ENCODE measurements around the gene SLC25A26. TPM values are rescaled to one million over a fixed set of nuclear protein-coding genes. Genes with fewer than 3 reads are reported as not detected.

SLC25A26 gene
- total and polyA plus RNA-seq, 7 experiments from 2014 or later, result 14.1 to 51.3 (median 21.7) TPM

DNA sequence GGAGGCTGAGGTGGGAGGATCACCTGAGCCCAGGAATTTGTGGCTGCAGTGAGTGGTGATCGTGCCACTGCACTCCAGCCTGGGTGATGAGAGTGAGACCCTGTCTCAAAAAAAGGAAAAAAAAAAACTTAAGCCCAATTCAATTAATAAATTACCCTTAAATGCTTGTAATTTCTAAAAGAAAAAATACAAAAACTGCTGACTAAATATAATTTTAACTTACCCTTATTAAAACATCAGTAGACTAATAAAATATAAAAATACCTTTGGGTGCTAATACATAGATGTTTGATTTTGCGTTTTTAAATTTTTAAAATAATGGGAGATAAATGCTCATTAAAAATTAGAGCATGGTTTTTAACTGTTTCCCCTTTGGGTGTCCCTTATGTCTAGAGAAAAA, 17.5 kb upstream of the SLC25A26 start:
- Mint-ChIP-seq H3K36me3 (no peaks in the 10 kb centered on the region), H3K4me1 (peaks cover 0 to 2% (median 0%) of the 10 kb centered on the region in 7 donors), H3K27ac (no peak overlapping the region), H3K9me3 (no peaks in the 10 kb centered on the region), H3K4me3 (no peak overlapping the region), H3K27me3 (peaks cover 7 to 27% (median 21%) of the 10 kb centered on the region in 5 donors)
- Histone ChIP-seq H3K4me1 (ENCODE audit: control insufficient read depth in 2 of 2, insufficient read depth in 2 of 2, low read length in 2 of 2) (no peaks in the 10 kb centered on the region), H3K27ac (ENCODE audit: low read depth, low read length) (no peak overlapping the region), H3K36me3 (ENCODE audit: control insufficient read depth in 2 of 3, insufficient read depth in 3 of 3, low read length in 3 of 3) (no peaks in the 10 kb centered on the region), H3K27me3 (ENCODE audit: control insufficient read depth in 2 of 2, insufficient read depth in 2 of 2, low read length in 2 of 2) (peaks cover 0 to 3% of the 10 kb centered on the region in 2 donors), H3K4me3 (ENCODE audit: low read length) (no peak overlapping the region), H3K9me3 (ENCODE audit: control insufficient read depth in 2 of 3, low read length in 3 of 3) (no peaks in the 10 kb centered on the region)
- ChIA-PET POLR2A (no interaction called here), CTCF (no interaction called here)
- ATAC-seq (no peak), DNase-seq (no peak)
- intact Hi-C loops (cut with micrococcal nuclease), result no loop called here

GRCh38 chr3:66206806-66207205, 14.0 kb upstream of the SLC25A26 start:
- Mint-ChIP-seq H3K27ac (no peak overlapping the region), H3K9me3 (no peaks in the 10 kb centered on the region), H3K27me3 (peaks cover 3 to 14% (median 9%) of the 10 kb centered on the region in 5 donors), H3K4me3 (no peak overlapping the region), H3K4me1 (no peaks in the 10 kb centered on the region), H3K36me3 (no peaks in the 10 kb centered on the region)
- Histone ChIP-seq H3K36me3 (ENCODE audit: control insufficient read depth in 2 of 3, insufficient read depth in 3 of 3, low read length in 3 of 3) (no peaks in the 10 kb centered on the region), H3K4me3 (ENCODE audit: low read length) (no peak overlapping the region), H3K4me1 (ENCODE audit: control insufficient read depth in 2 of 2, insufficient read depth in 2 of 2, low read length in 2 of 2) (no peaks in the 10 kb centered on the region), H3K27me3 (ENCODE audit: control insufficient read depth in 2 of 2, insufficient read depth in 2 of 2, low read length in 2 of 2) (peaks cover 0 to 3% of the 10 kb centered on the region in 2 donors), H3K9me3 (ENCODE audit: control insufficient read depth in 2 of 3, low read length in 3 of 3) (no peaks in the 10 kb centered on the region), H3K27ac (ENCODE audit: low read depth, low read length) (no peak overlapping the region)
- no peak for DNase-seq
- ChIA-PET CTCF (no interaction called here), POLR2A (no interaction called here)
- intact Hi-C loops (cut with micrococcal nuclease), result no loop called here
- ATAC-seq, result no peak

DNA sequence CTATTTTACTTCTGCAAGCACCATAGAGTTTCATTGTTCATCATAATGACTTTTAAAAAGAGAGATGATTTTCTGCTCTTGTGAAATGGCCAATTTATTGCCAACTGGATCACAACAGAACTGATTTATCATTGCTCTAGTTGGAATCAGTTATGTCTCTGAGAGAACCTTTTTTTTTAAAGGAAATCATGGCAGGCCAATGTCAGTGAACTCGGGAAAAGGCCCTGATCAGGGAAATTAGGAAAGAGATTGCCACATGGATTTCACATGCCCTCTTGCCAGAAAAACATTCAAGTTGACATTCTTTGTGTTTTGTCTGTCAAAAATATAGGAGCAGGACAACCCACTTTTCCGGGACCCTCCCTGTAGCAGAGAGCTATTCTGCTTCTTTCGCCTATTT, 12.6 kb upstream of the SLC25A26 start:
- H3K9me3 ChIP-seq (ENCODE audit: control insufficient read depth in 2 of 3, low read length in 3 of 3), result no peaks in the 10 kb centered on the region
- H3K4me1 Mint-ChIP-seq, result no peaks in the 10 kb centered on the region
- peaks cover 0 to 13% (median 4%) of the 10 kb centered on the region in 5 donors for H3K27me3 Mint-ChIP-seq
- H3K36me3 Mint-ChIP-seq, result no peaks in the 10 kb centered on the region
- H3K27ac Mint-ChIP-seq, result no peak overlapping the region
- H3K9me3 Mint-ChIP-seq, result no peaks in the 10 kb centered on the region
- ATAC-seq (no peak), DNase-seq (no peak)
- ChIA-PET CTCF (no interaction called here), POLR2A (no interaction called here)
- H3K36me3 ChIP-seq (ENCODE audit: control insufficient read depth in 2 of 3, insufficient read depth in 3 of 3, low read length in 3 of 3), result no peaks in the 10 kb centered on the region
- H3K27ac ChIP-seq (ENCODE audit: low read depth, low read length), result no peak overlapping the region
- no peak overlapping the region for H3K4me3 ChIP-seq (ENCODE audit: low read length)
- intact Hi-C loops (cut with micrococcal nuclease), result no loop called here
- no peak overlapping the region for H3K4me3 Mint-ChIP-seq
- peaks cover 0 to 3% of the 10 kb centered on the region in 2 donors for H3K27me3 ChIP-seq (ENCODE audit: control insufficient read depth in 2 of 2, insufficient read depth in 2 of 2, low read length in 2 of 2)
- H3K4me1 ChIP-seq (ENCODE audit: control insufficient read depth in 2 of 2, insufficient read depth in 2 of 2, low read length in 2 of 2), result no peaks in the 10 kb centered on the region

- ChIA-PET POLR2A (no interaction called here), CTCF (no interaction called here)
- no peaks in the 10 kb centered on the region for H3K27me3 ChIP-seq (ENCODE audit: control insufficient read depth in 2 of 2, insufficient read depth in 2 of 2, low read length in 2 of 2)
- DNase-seq (no peak), ATAC-seq (no peak)
- no peak overlapping the region for H3K4me3 Mint-ChIP-seq
- H3K36me3 ChIP-seq (ENCODE audit: control insufficient read depth in 2 of 3, insufficient read depth in 3 of 3, low read length in 3 of 3), result no peaks in the 10 kb centered on the region
- intact Hi-C loops (cut with micrococcal nuclease), result no loop called here
- no peaks in the 10 kb centered on the region for H3K9me3 ChIP-seq (ENCODE audit: control insufficient read depth in 2 of 3, low read length in 3 of 3)
- H3K4me1 ChIP-seq (ENCODE audit: control insufficient read depth in 2 of 2, insufficient read depth in 2 of 2, low read length in 2 of 2), result no peaks in the 10 kb centered on the region
- H3K27ac Mint-ChIP-seq, result no peak overlapping the region
- no peak overlapping the region for H3K27ac ChIP-seq (ENCODE audit: low read depth, low read length)
- H3K4me3 ChIP-seq (ENCODE audit: low read length), result no peak overlapping the region
- no peaks in the 10 kb centered on the region for H3K36me3 Mint-ChIP-seq
- no peaks in the 10 kb centered on the region for H3K4me1 Mint-ChIP-seq
- H3K9me3 Mint-ChIP-seq, result no peaks in the 10 kb centered on the region
- peaks cover 0 to 5% (median 4%) of the 10 kb centered on the region in 5 donors for H3K27me3 Mint-ChIP-seq
Observed at GRCh38 chr3:66210687-66211295, 10.0 kb upstream of the SLC25A26 start.

GRCh38 chr3:66211779-66212178, 9.0 kb upstream of the SLC25A26 start:
- ChIA-PET POLR2A (no interaction called here), CTCF (no interaction called here)
- peaks cover 0 to 4% (median 2%) of the 10 kb centered on the region in 5 donors for H3K27me3 Mint-ChIP-seq
- ATAC-seq, result no peak
- Histone ChIP-seq H3K9me3 (ENCODE audit: control insufficient read depth in 2 of 3, low read length in 3 of 3) (no peaks in the 10 kb centered on the region), H3K4me1 (ENCODE audit: control insufficient read depth in 2 of 2, insufficient read depth in 2 of 2, low read length in 2 of 2) (no peaks in the 10 kb centered on the region), H3K27ac (ENCODE audit: low read depth, low read length) (no peak overlapping the region), H3K36me3 (ENCODE audit: control insufficient read depth in 2 of 3, insufficient read depth in 3 of 3, low read length in 3 of 3) (no peaks in the 10 kb centered on the region), H3K4me3 (ENCODE audit: low read length) (no peak overlapping the region), H3K27me3 (ENCODE audit: control insufficient read depth in 2 of 2, insufficient read depth in 2 of 2, low read length in 2 of 2) (no peaks in the 10 kb centered on the region)
- H3K4me3 Mint-ChIP-seq, result no peak overlapping the region
- no peak for DNase-seq
- H3K36me3 Mint-ChIP-seq, result no peaks in the 10 kb centered on the region
- H3K4me1 Mint-ChIP-seq, result no peaks in the 10 kb centered on the region
- H3K27ac Mint-ChIP-seq, result no peak overlapping the region
- intact Hi-C loops (cut with micrococcal nuclease), result no loop called here
- H3K9me3 Mint-ChIP-seq, result no peaks in the 10 kb centered on the region

DNA sequence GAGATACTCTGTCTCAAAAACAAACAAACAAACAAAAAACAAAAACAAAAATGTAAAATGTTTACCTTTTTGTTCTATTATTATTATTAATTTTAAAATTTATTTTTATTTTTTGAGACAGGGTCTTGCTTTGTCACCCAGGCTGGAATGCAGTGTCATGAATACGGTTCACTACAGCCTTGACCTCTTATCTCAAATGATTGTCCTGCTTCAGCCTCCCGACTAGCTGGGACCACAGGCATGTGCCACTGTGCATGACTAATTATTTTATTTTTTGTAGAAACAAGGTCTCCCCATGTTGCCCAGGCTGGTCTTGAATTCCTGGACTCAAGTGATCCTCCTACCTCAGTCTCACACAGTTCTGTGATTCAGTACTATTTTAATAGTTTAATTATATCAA, 5.7 kb upstream of the SLC25A26 start:
- CTCF ChIA-PET, result no interaction called here
- Mint-ChIP-seq H3K4me1 (peaks cover 2 to 15% (median 8%) of the 10 kb centered on the region in 7 donors), H3K36me3 (no peaks in the 10 kb centered on the region), H3K27ac (no peak overlapping the region), H3K4me3 (no peak overlapping the region), H3K9me3 (no peaks in the 10 kb centered on the region), H3K27me3 (peaks cover 0 to 4% (median 0%) of the 10 kb centered on the region in 5 donors)
- intact Hi-C loops (cut with micrococcal nuclease), result no loop called here
- ATAC-seq (no peak), DNase-seq (no peak)
- Histone ChIP-seq H3K9me3 (ENCODE audit: control insufficient read depth in 2 of 3, low read length in 3 of 3) (no peaks in the 10 kb centered on the region), H3K4me1 (ENCODE audit: control insufficient read depth in 2 of 2, insufficient read depth in 2 of 2, low read length in 2 of 2) (no peaks in the 10 kb centered on the region), H3K4me3 (ENCODE audit: low read length) (no peak overlapping the region), H3K27me3 (ENCODE audit: control insufficient read depth in 2 of 2, insufficient read depth in 2 of 2, low read length in 2 of 2) (no peaks in the 10 kb centered on the region), H3K27ac (ENCODE audit: low read depth, low read length) (no peak overlapping the region), H3K36me3 (ENCODE audit: control insufficient read depth in 2 of 3, insufficient read depth in 3 of 3, low read length in 3 of 3) (no peaks in the 10 kb centered on the region)
- POLR2A ChIA-PET, result no interaction called here

DNA sequence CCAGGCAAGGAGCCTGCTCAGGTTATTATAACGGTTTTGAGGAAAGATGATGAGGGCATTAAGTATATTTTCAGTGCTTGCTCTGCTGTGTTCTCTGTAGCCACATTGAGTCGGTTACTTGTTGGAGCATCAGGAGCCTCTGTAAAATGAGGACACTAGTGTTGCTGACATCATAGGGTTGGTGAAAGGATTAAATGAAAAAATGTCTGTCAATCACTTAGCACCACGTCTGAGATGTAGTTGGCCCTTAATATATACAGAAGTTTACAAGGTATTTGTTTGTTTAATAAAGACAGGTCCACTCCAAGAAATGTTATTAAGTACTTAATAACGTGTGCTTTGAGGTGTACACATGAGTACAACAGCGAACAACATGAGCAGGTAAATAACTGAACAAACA, 735 bp upstream of the SLC25A26 start:
- ChIA-PET POLR2A (interaction anchor here (0.6 to 0.9 kb wide), 3 partner anchors 78 to 778 kb away, joined by 3 read pairs; partner anchors contain the start of gene KBTBD8), CTCF (no interaction called here)
- Histone ChIP-seq H3K4me3 (ENCODE audit: low read length) (peak overlapping the region; percentile 33), H3K9me3 (ENCODE audit: control insufficient read depth in 2 of 3, low read length in 3 of 3) (no peaks in the 10 kb centered on the region), H3K4me1 (ENCODE audit: control insufficient read depth in 2 of 2, insufficient read depth in 2 of 2, low read length in 2 of 2) (peaks cover 7% of the 10 kb centered on the region in 2 donors), H3K36me3 (ENCODE audit: control insufficient read depth in 2 of 3, insufficient read depth in 3 of 3, low read length in 3 of 3) (peaks cover 0 to 10% (median 0%) of the 10 kb centered on the region in 3 experiments), H3K27ac (ENCODE audit: low read depth, low read length) (peak overlapping the region; percentile 90), H3K27me3 (ENCODE audit: control insufficient read depth in 2 of 2, insufficient read depth in 2 of 2, low read length in 2 of 2) (no peaks in the 10 kb centered on the region)
- no peaks in the 10 kb centered on the region for H3K9me3 Mint-ChIP-seq
- H3K4me3 Mint-ChIP-seq, result peak overlapping the region; percentile 35 to 99 (median 95)
- H3K27ac Mint-ChIP-seq, result peak overlapping the region in 8 of 9 donors; percentile 40 to 96 (median 84)
- H3K27me3 Mint-ChIP-seq, result peaks cover 0 to 2% (median 0%) of the 10 kb centered on the region in 5 donors
- intact Hi-C loops (cut with micrococcal nuclease), result loop anchor here (1.0 to 5.0 kb wide), 6 partner anchors 173 to 1435 kb away; partner anchors contain the start of genes KBTBD8 (in 2 of the 2) and LRIG1 (in 1 of the 2)
- DNase-seq, result peak in 1 of 9 donors; percentile 19
- peaks cover 15 to 50% (median 40%) of the 10 kb centered on the region in 7 donors for H3K4me1 Mint-ChIP-seq
- ATAC-seq, result no peak
- H3K36me3 Mint-ChIP-seq, result peaks cover 7 to 23% (median 16%) of the 10 kb centered on the region in 5 donors
